ENCODE results near the gene MAST4. TPM values are rescaled to one million over a fixed set of nuclear protein-coding genes. Genes with fewer than 3 reads are reported as not detected.
A peak's percentile ranks its signal among the peaks of the same experiment; 100 is the strongest.

MAST4 gene
- total and polyA plus RNA-seq, 2 of the 13 experiments (the other 11 are each of a cell fraction or from before 2014, with no cell fraction given): 3.4 to 3.7 TPM

DNA sequence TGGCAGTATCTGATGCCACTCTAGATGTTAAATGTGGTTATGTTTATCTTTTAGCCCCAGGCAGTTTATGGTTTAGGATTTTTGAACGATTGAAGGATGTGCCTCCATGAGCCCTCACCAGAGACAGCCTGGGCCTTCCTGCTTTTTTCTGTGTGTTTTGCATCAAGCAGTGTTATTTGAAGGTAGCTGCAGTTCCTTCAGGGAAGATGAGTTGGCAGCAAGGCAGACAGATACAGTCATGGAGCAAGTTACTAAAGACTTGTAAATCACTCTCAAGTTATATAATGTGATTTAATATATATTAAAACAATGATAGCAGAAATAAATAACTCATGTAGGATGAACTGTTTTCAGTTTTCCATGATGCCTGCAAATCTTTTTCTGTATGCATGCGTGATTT, 395.6 kb downstream of the MAST4 start (continued):
- TF ChIP-seq STAG1 (CRISPR knock-in tag; IDR thresholded peaks at IDR 0.05): no peak
- TF ChIP-seq FOSL2 (CRISPR knock-in tag; IDR thresholded peaks at IDR 0.05): no peak
- TF ChIP-seq PHF20 (CRISPR knock-in tag; IDR thresholded peaks at IDR 0.05): no peak
- no peak for TF ChIP-seq SYNCRIP (IDR thresholded peaks at IDR 0.05; ENCODE audit: insufficient read depth, low read depth, low read length)
- TF ChIP-seq XBP1 (CRISPR knock-in tag; IDR thresholded peaks at IDR 0.05): no peak
- TF ChIP-seq KMT2A (CRISPR knock-in tag; IDR thresholded peaks at IDR 0.05): no peak

DNA sequence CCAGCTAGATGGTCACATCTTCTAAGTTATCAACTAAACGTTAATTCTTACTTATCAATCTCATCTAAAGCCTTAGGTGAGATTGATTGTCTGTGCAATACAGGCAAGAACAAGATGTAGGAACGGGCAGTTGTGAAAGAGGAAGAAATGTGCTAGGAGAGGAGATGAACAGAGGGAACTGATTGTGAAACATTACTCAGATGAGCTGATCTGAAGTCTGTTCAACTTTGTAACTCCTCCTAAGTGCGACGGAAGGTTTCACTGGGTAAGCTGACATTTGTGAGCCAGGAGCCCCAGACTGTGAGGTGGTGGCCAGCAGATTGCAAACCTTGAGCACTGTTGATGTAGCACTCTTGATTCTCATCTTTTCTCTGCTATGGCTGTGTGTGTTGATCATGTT, 396.4 kb downstream of the MAST4 start:
- peak overlapping the region; percentile 13; the same call in 1 of the 2 replicates for H3K4me2 ChIP-seq (ENCODE audit: low read depth, low read length)
- H3K9ac ChIP-seq (ENCODE audit: insufficient read depth, low read depth, low read length): no peak overlapping the region
- no peak overlapping the region for H3K27ac ChIP-seq (ENCODE audit: extremely low read length, insufficient read depth, low read length)
- H3K4me3 ChIP-seq (replicated peaks in 1 of 3; ENCODE audit: insufficient read depth in 1 of 3, low read depth in 2 of 3, low read length in 3 of 3): no peak overlapping the region
- H2AFZ ChIP-seq (ENCODE audit: low read length): no peak overlapping the region
- H3K27me3 ChIP-seq (ENCODE audit: control insufficient read depth in 1 of 2, insufficient read depth in 2 of 2, low read length in 2 of 2): no peaks in the 10 kb centered on the region
- ChIA-PET POLR2A (interaction anchor here (1.5 to 3.9 kb wide), 3 partner anchors 12 to 151 kb away, joined by 6 to 21 read pairs (median 6); no protein-coding TSS in a partner anchor), CTCF (ENCODE audit: low intra/inter-chr PET ratio, low total read pairs) (no interaction called here)
- no peaks in the 10 kb centered on the region for H3K79me2 ChIP-seq (ENCODE audit: insufficient read depth, low read length)
- 20% methylated on average over 4 of the region's 4 CpGs for WGBS (ENCODE audit: low lambda C conversion rate)
- FAIRE-seq: no peak
- peaks cover 54% of the 10 kb centered on the region for H3K4me1 ChIP-seq (ENCODE audit: insufficient read depth, low read length)
- BruUV-seq (replicated peaks): no TSS peak
- ATAC-seq: no peak; the same call in 2 of the 3 replicates
- no peaks in the 10 kb centered on the region for H3K36me3 ChIP-seq (replicated peaks in 1 of 2; ENCODE audit: control insufficient read depth in 1 of 2, insufficient read depth in 2 of 2, low read length in 2 of 2)
- intact Hi-C loops (cut with micrococcal nuclease; ENCODE audit: unreplicated experiment): loop anchor here (5.0 kb wide), 1 partner anchor 150 kb away; no protein-coding TSS in a partner anchor
- in situ Hi-C loops (cut with HindIII; ENCODE audit: extremely low pct_ligation_motif_present, low pct_unique_long_range_greater_than_20kb): no loop called here
- H3K9me3 ChIP-seq (ENCODE audit: low read length): no peaks in the 10 kb centered on the region
- peak; percentile 74 for TF ChIP-seq CEBPB (IDR thresholded peaks at IDR 0.05; ENCODE audit: borderline replicate concordance, low read depth, low read length)
- TF ChIP-seq FOXA3 (CRISPR knock-in tag; IDR thresholded peaks at IDR 0.05): no peak
- peak; percentile 41; the same call in 1 of the 2 replicates for TF ChIP-seq CEBPG (CRISPR knock-in tag; IDR thresholded peaks at IDR 0.05)
- H4K20me1 ChIP-seq (ENCODE audit: insufficient read depth, low read length): no peaks in the 10 kb centered on the region
- no peak for DNase-seq (ENCODE audit: low spot score)

DNA sequence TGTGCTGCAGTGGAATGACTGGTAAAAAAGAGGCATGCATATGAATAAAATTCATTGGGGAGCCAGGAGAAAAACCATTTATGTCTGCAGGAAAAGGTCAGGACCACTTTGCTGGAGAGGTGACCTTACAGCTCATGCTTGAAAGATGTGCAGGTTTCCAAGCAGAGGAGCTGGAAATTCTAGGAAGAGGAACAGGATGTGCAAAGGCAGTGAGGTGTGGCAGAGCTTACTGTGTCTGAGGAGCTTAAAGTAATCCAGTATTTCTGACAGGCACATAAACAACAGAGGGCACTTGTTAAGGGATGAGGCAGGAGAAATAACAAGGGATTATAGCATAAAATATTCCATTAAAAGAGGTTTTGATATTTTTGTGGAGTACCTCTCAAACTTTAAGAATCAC, 397.3 kb downstream of the MAST4 start:
- BruUV-seq (replicated peaks): no TSS peak
- peak overlapping the region; percentile 56 for H2AFZ ChIP-seq (ENCODE audit: low read length)
- no peaks in the 10 kb centered on the region for H3K36me3 ChIP-seq (replicated peaks in 1 of 2; ENCODE audit: control insufficient read depth in 1 of 2, insufficient read depth in 2 of 2, low read length in 2 of 2)
- ChIA-PET POLR2A (interaction anchor here (1.6 to 3.9 kb wide), 3 partner anchors 9 to 151 kb away, joined by 5 to 21 read pairs (median 6); no protein-coding TSS in a partner anchor), CTCF (ENCODE audit: low intra/inter-chr PET ratio, low total read pairs) (no interaction called here)
- no peak overlapping the region for H3K27ac ChIP-seq (ENCODE audit: extremely low read length, insufficient read depth, low read length)
- H3K79me2 ChIP-seq (ENCODE audit: insufficient read depth, low read length): no peaks in the 10 kb centered on the region
- H4K20me1 ChIP-seq (ENCODE audit: insufficient read depth, low read length): no peaks in the 10 kb centered on the region
- no peaks in the 10 kb centered on the region for H3K27me3 ChIP-seq (ENCODE audit: control insufficient read depth in 1 of 2, insufficient read depth in 2 of 2, low read length in 2 of 2)
- in situ Hi-C loops (cut with HindIII; ENCODE audit: extremely low pct_ligation_motif_present, low pct_unique_long_range_greater_than_20kb) (no loop called here), intact Hi-C loops (cut with micrococcal nuclease; ENCODE audit: unreplicated experiment) (loop anchor here (5.0 kb wide), 1 partner anchor 149 kb away; no protein-coding TSS in a partner anchor)
- no peaks in the 10 kb centered on the region for H3K9me3 ChIP-seq (ENCODE audit: low read length)
- no peak for DNase-seq (ENCODE audit: low spot score)
- no peak overlapping the region for H3K4me3 ChIP-seq (replicated peaks in 1 of 3; ENCODE audit: insufficient read depth in 1 of 3, low read depth in 2 of 3, low read length in 3 of 3)
- ATAC-seq: no peak
- peaks cover 45% of the 10 kb centered on the region for H3K4me1 ChIP-seq (ENCODE audit: insufficient read depth, low read length)
- TF ChIP-seq ZFYVE20 (CRISPR knock-in tag; IDR thresholded peaks at IDR 0.05; ENCODE audit: borderline replicate concordance, low read depth): no peak
- TF ChIP-seq TFE3 (CRISPR knock-in tag; IDR thresholded peaks at IDR 0.05): no peak
- TF ChIP-seq SRY (CRISPR knock-in tag; IDR thresholded peaks at IDR 0.05): no peak
- TF ChIP-seq NR3C1 (CRISPR knock-in tag; IDR thresholded peaks at IDR 0.05): no peak
- TF ChIP-seq, protein P1, sequence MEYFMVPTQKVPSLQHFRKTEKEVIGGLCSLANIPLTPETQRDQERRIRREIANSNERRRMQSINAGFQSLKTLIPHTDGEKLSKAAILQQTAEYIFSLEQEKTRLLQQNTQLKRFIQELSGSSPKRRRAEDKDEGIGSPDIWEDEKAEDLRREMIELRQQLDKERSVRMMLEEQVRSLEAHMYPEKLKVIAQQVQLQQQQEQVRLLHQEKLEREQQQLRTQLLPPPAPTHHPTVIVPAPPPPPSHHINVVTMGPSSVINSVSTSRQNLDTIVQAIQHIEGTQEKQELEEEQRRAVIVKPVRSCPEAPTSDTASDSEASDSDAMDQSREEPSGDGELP (IDR thresholded peaks at IDR 0.05; ENCODE audit: borderline replicate concordance, low read depth): no peak
- TF ChIP-seq ZNF747 (CRISPR knock-in tag; IDR thresholded peaks at IDR 0.05; ENCODE audit: borderline replicate concordance): no peak
- no peak for TF ChIP-seq ZNF563 (CRISPR knock-in tag; IDR thresholded peaks at IDR 0.05)
- no peak overlapping the region for H3K4me2 ChIP-seq (ENCODE audit: low read depth, low read length)
- FAIRE-seq: no peak
- H3K9ac ChIP-seq (ENCODE audit: insufficient read depth, low read depth, low read length): no peak overlapping the region

Data from HepG2 (cell line).